ENCODE data around the gene FAM210B. TPM values are rescaled to one million over a fixed set of nuclear protein-coding genes. Genes with fewer than 3 reads are reported as not detected.

Gene FAM210B
- total and polyA plus RNA-seq, 2 of the 8 experiments (the other 6 are each of a cell fraction or from before 2014, with no cell fraction given), result 9.4 to 15.0 TPM

DNA sequence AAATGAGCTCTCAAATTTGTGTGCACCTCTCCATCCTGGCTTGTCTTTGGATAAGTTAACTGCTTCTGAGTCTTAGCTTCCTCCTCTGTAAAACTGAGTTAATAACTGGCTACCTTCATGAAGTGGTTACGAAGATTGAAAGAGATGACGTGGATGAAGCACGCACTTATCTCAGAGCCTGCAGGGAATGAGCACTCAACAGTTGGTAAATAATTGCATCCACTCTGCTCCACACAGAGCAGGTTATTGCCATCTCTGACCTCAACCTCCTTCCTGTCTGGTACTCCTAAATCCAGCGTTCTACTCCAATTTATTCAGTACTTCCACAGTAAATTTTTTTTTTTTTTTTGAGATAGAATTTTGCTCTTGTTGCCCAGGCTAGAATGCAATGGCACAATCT, 26.4 kb downstream of the FAM210B start:
- no peak overlapping the region for H3K56ac ChIP-seq (replicated peaks; ENCODE audit: insufficient read length, low read depth, low read length)
- H4K5ac ChIP-seq (ENCODE audit: insufficient read length, low read depth, low read length), result no peak overlapping the region
- H4K8ac ChIP-seq (ENCODE audit: extremely low read depth, insufficient read depth, low read length), result no peak overlapping the region
- peaks cover 18 to 76% (median 62%) of the 10 kb centered on the region in 4 experiments for H3K36me3 ChIP-seq (ENCODE audit: control insufficient read depth in 2 of 4, insufficient read depth in 4 of 4, low read length in 3 of 4)
- no peak overlapping the region for H2BK12ac ChIP-seq (ENCODE audit: low read depth, low read length)
- no peak overlapping the region for H3K14ac ChIP-seq (ENCODE audit: insufficient read length)
- no peaks in the 10 kb centered on the region for H3K23me2 ChIP-seq (ENCODE audit: low read depth, low read length)
- no peak overlapping the region for H3K18ac ChIP-seq (ENCODE audit: extremely low read depth, low read length)
- no peaks in the 10 kb centered on the region for H3K27me3 ChIP-seq (replicated peaks in 1 of 4; ENCODE audit: control insufficient read depth in 3 of 4, extremely low read depth in 1 of 4, insufficient read depth in 3 of 4, low read length in 3 of 4)
- no peak overlapping the region for H2BK120ac ChIP-seq (replicated peaks; ENCODE audit: low read depth, low read length)
- no peak overlapping the region for H3K4me3 ChIP-seq (ENCODE audit: extremely low read depth in 1 of 4, insufficient read depth in 2 of 4, low read depth in 3 of 4, low read length in 4 of 4)
- no peak overlapping the region for H4K91ac ChIP-seq (replicated peaks; ENCODE audit: insufficient read length, low read length)
- H3K9me3 ChIP-seq (ENCODE audit: insufficient read depth in 2 of 2, low read depth in 1 of 2, low read length in 1 of 2), result no peaks in the 10 kb centered on the region
- no peak overlapping the region for H3K27ac ChIP-seq (ENCODE audit: low read depth, low read length)
- ChIA-PET POLR2A (ENCODE audit: partially characterized antibody) (interaction anchor here (0.7 to 2.5 kb wide), 4 partner anchors 10 to 26 kb away, joined by 3 to 11 read pairs (median 4); partner anchors contain the start of gene FAM210B), CTCF (ENCODE audit: partially characterized antibody) (no interaction called here)
- 97% methylated on average over 4 of the region's 4 CpGs; no CpG with 5 or more reads in 1 of the 2 experiments for WGBS, 2 experiments (ENCODE audit: extremely low coverage in 1 of 2, insufficient coverage in 1 of 2, insufficient read length in 1 of 2, insufficient replicate concordance in 2 of 2, low coverage in 1 of 2, low lambda C conversion rate in 2 of 2, missing lambda C conversion rate in 1 of 2)
- H3K4ac ChIP-seq (replicated peaks; ENCODE audit: insufficient read length, low read depth, low read length), result no peak overlapping the region
- peaks cover 8 to 70% of the 10 kb centered on the region in 2 experiments for H3K79me2 ChIP-seq (ENCODE audit: control insufficient read depth in 1 of 2, insufficient read depth in 2 of 2, low read length in 2 of 2)
- H3K4me1 ChIP-seq (replicated peaks in 1 of 4; ENCODE audit: control insufficient read depth in 3 of 4, insufficient read depth in 4 of 4, low read length in 3 of 4), result no peaks in the 10 kb centered on the region; a peak in 1 of 7 replicates
- peaks cover 5 to 18% of the 10 kb centered on the region in 2 experiments for H4K20me1 ChIP-seq (replicated peaks in 1 of 2; ENCODE audit: control insufficient read depth in 1 of 2, insufficient read depth in 2 of 2, low read length in 2 of 2)
- H3K4me2 ChIP-seq (ENCODE audit: insufficient read depth in 1 of 2, low read depth in 2 of 2, low read length in 2 of 2), result no peak overlapping the region
- H2BK15ac ChIP-seq (ENCODE audit: low read length), result no peak overlapping the region
- peaks cover 10% of the 10 kb centered on the region; the same call in 1 of the 2 replicates for H3K79me1 ChIP-seq (ENCODE audit: low read depth, low read length)
- no peak overlapping the region for H2BK20ac ChIP-seq (ENCODE audit: low read length)
- H3K23ac ChIP-seq (ENCODE audit: insufficient read length), result no peak overlapping the region
- FAIRE-seq, result no peak
- no peak for DNase-seq (ENCODE audit: low read depth in 1 of 2, low spot score in 2 of 2)
- H3K9ac ChIP-seq (replicated peaks in 1 of 4; ENCODE audit: extremely low read depth in 1 of 4, low read depth in 3 of 4, low read length in 3 of 4), result no peak overlapping the region
- H2AFZ ChIP-seq (ENCODE audit: low read length), result no peak overlapping the region
- no peak overlapping the region for H2AK5ac ChIP-seq (ENCODE audit: low read depth, low read length)
- H2BK5ac ChIP-seq (ENCODE audit: low read depth, low read length), result no peak overlapping the region
- TF ChIP-seq EP300 (IDR thresholded peaks at IDR 0.05; ENCODE audit: borderline replicate concordance in 1 of 2, low read depth in 2 of 2, low read length in 2 of 2) (no peak), CHD1 (IDR thresholded peaks at IDR 0.05; ENCODE audit: low read depth, low read length) (no peak), CEBPB (IDR thresholded peaks at IDR 0.05; ENCODE audit: low read depth, low read length) (no peak), CREB1 (IDR thresholded peaks at IDR 0.05) (no peak), RFX5 (IDR thresholded peaks at IDR 0.05; ENCODE audit: borderline replicate concordance, low read depth, low read length) (no peak), TCF12 (IDR thresholded peaks at IDR 0.05; ENCODE audit: low read depth, low read length) (no peak), TBP (IDR thresholded peaks at IDR 0.05; ENCODE audit: low read depth, low read length) (no peak), RNF2 (IDR thresholded peaks at IDR 0.05; ENCODE audit: borderline replicate concordance, low read depth, low read length, missing control alignments, poor library complexity, severe bottlenecking) (no peak), RAD21 (IDR thresholded peaks at IDR 0.05 in 1 of 2, conservative IDR thresholded peaks at IDR 0.05 in 1 of 2; ENCODE audit: low read depth in 2 of 2, low read length in 2 of 2) (no peak), CBX5 (IDR thresholded peaks at IDR 0.05; ENCODE audit: low read depth, low read length) (no peak), POLR2A (IDR thresholded peaks at IDR 0.05; ENCODE audit: control extremely low read depth in 1 of 2, low read depth in 2 of 2, low read length in 2 of 2) (no peak)
- TF ChIP-seq, protein P1, sequence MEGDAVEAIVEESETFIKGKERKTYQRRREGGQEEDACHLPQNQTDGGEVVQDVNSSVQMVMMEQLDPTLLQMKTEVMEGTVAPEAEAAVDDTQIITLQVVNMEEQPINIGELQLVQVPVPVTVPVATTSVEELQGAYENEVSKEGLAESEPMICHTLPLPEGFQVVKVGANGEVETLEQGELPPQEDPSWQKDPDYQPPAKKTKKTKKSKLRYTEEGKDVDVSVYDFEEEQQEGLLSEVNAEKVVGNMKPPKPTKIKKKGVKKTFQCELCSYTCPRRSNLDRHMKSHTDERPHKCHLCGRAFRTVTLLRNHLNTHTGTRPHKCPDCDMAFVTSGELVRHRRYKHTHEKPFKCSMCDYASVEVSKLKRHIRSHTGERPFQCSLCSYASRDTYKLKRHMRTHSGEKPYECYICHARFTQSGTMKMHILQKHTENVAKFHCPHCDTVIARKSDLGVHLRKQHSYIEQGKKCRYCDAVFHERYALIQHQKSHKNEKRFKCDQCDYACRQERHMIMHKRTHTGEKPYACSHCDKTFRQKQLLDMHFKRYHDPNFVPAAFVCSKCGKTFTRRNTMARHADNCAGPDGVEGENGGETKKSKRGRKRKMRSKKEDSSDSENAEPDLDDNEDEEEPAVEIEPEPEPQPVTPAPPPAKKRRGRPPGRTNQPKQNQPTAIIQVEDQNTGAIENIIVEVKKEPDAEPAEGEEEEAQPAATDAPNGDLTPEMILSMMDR (IDR thresholded peaks at IDR 0.05; ENCODE audit: control extremely low read depth in 1 of 3, insufficient read depth in 1 of 3, low read depth in 1 of 3, low read length in 3 of 3), result no peak

Data from H1 (cell line).